ENCODE data around the gene ALPK1. TPM values are rescaled to one million over a fixed set of nuclear protein-coding genes. Genes with fewer than 3 reads are reported as not detected.

Gene ALPK1
- polyA plus RNA-seq, 3 donors: 5.3 to 14.2 (median 8.1) TPM

DNA sequence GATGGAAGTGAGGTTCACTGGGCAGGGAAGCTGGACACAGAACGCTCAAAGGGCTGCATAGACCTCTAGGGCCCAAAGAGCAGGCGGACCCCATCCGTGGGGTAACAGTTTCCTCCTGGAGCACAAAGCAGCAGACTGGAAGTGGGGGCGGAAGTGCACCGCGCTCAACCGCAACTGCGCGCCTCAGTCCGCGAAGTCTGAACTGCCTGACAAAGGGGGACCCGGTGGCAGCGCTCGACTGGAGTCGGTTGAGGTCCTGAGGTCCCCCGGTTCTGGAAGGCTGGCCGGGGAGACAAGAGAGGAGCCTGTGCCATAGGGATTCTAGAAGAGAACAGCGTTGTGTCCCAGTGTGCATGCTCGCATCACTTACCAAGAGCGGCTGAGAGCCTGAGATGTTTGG, 58.5 kb downstream of the ALPK1 start:
- H3K9me3 Mint-ChIP-seq: peaks cover 31 to 61% (median 41%) of the 10 kb centered on the region in 7 donors
- DNase-seq: no peak
- H3K27ac ChIP-seq (ENCODE audit: low read depth in 1 of 2, low read length in 2 of 2): no peak overlapping the region
- intact Hi-C loops (cut with micrococcal nuclease): no loop called here
- H3K79me2 ChIP-seq (ENCODE audit: insufficient read depth, low read length): no peaks in the 10 kb centered on the region
- H3K4me3 ChIP-seq (replicated peaks in 1 of 3; ENCODE audit: low read depth in 2 of 3, low read length in 3 of 3): no peak overlapping the region
- H3K4me3 Mint-ChIP-seq: no peak overlapping the region
- H2AFZ ChIP-seq (ENCODE audit: insufficient read depth, low read depth, low read length, poor library complexity, severe bottlenecking): no peak overlapping the region
- H3K27me3 ChIP-seq (ENCODE audit: control insufficient read depth in 2 of 2, insufficient read depth in 2 of 2, low read length in 2 of 2): no peaks in the 10 kb centered on the region
- no peak overlapping the region for H3K27ac Mint-ChIP-seq
- no peaks in the 10 kb centered on the region for H3K4me1 Mint-ChIP-seq
- H4K20me1 ChIP-seq (ENCODE audit: insufficient read depth, low read length): no peaks in the 10 kb centered on the region
- no peak overlapping the region for H3K9ac ChIP-seq (ENCODE audit: insufficient read depth, low read length, poor library complexity, severe bottlenecking)
- peaks cover 3 to 38% of the 10 kb centered on the region in 2 donors for H3K36me3 ChIP-seq (replicated peaks in 1 of 2; ENCODE audit: control insufficient read depth in 1 of 2, insufficient read depth in 2 of 2, low read length in 2 of 2)
- no peaks in the 10 kb centered on the region for H3K4me1 ChIP-seq (ENCODE audit: control insufficient read depth in 1 of 2, insufficient read depth in 2 of 2, low read length in 2 of 2)
- peaks cover 40 to 48% of the 10 kb centered on the region in 2 donors for H3K9me3 ChIP-seq (replicated peaks in 1 of 2; ENCODE audit: control insufficient read depth in 1 of 2, insufficient read depth in 1 of 2, low read length in 2 of 2)
- 98% methylated on average over 20 of the region's 20 CpGs for WGBS (ENCODE audit: insufficient coverage)
- peaks cover 0 to 2% (median 0%) of the 10 kb centered on the region in 3 donors for H3K27me3 Mint-ChIP-seq (ENCODE audit: low read depth in 3 of 3)
- TF ChIP-seq, protein P1, sequence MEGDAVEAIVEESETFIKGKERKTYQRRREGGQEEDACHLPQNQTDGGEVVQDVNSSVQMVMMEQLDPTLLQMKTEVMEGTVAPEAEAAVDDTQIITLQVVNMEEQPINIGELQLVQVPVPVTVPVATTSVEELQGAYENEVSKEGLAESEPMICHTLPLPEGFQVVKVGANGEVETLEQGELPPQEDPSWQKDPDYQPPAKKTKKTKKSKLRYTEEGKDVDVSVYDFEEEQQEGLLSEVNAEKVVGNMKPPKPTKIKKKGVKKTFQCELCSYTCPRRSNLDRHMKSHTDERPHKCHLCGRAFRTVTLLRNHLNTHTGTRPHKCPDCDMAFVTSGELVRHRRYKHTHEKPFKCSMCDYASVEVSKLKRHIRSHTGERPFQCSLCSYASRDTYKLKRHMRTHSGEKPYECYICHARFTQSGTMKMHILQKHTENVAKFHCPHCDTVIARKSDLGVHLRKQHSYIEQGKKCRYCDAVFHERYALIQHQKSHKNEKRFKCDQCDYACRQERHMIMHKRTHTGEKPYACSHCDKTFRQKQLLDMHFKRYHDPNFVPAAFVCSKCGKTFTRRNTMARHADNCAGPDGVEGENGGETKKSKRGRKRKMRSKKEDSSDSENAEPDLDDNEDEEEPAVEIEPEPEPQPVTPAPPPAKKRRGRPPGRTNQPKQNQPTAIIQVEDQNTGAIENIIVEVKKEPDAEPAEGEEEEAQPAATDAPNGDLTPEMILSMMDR (IDR thresholded peaks at IDR 0.05): no peak
- no peak overlapping the region for H3K4me2 ChIP-seq (replicated peaks; ENCODE audit: extremely low read depth, low read length, poor library complexity, severe bottlenecking)
- H3K36me3 Mint-ChIP-seq: peaks cover 29 to 44% of the 10 kb centered on the region in 2 donors

DNA sequence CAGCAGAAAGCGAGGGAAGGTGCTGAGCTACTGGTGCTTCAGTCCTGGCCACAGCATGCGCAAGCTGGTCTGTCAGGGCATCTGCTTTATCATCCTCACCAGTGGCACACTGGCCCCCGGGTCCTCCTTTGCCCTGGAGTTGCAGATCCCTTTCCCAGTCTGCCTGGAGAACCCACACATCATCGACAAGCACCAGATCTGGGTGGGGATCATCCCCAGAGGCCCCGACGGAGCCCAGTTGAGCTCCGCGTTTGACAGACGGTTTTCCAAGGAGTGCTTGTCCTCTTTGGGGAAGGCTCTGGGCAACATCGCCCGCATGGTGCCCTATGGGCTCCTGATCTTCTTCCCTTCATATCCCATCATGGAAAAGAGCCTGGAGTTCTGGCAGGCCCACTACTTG, 60.3 kb downstream of the ALPK1 start:
- Histone ChIP-seq H2AFZ (ENCODE audit: insufficient read depth, low read depth, low read length, poor library complexity, severe bottlenecking) (no peak overlapping the region), H3K9ac (ENCODE audit: insufficient read depth, low read length, poor library complexity, severe bottlenecking) (no peak overlapping the region), H3K36me3 (replicated peaks in 1 of 2; ENCODE audit: control insufficient read depth in 1 of 2, insufficient read depth in 2 of 2, low read length in 2 of 2) (peaks cover 8 to 47% of the 10 kb centered on the region in 2 donors), H3K79me2 (ENCODE audit: insufficient read depth, low read length) (no peaks in the 10 kb centered on the region), H4K20me1 (ENCODE audit: insufficient read depth, low read length) (no peaks in the 10 kb centered on the region), H3K27ac (ENCODE audit: low read depth in 1 of 2, low read length in 2 of 2) (no peak overlapping the region), H3K9me3 (replicated peaks in 1 of 2; ENCODE audit: control insufficient read depth in 1 of 2, insufficient read depth in 1 of 2, low read length in 2 of 2) (peaks cover 57 to 59% of the 10 kb centered on the region in 2 donors), H3K4me2 (replicated peaks; ENCODE audit: extremely low read depth, low read length, poor library complexity, severe bottlenecking) (no peak overlapping the region), H3K4me3 (replicated peaks in 1 of 3; ENCODE audit: low read depth in 2 of 3, low read length in 3 of 3) (no peak overlapping the region), H3K4me1 (ENCODE audit: control insufficient read depth in 1 of 2, insufficient read depth in 2 of 2, low read length in 2 of 2) (no peaks in the 10 kb centered on the region), H3K27me3 (ENCODE audit: control insufficient read depth in 2 of 2, insufficient read depth in 2 of 2, low read length in 2 of 2) (no peaks in the 10 kb centered on the region)
- Mint-ChIP-seq H3K36me3 (peaks cover 39 to 55% of the 10 kb centered on the region in 2 donors), H3K27me3 (ENCODE audit: low read depth in 3 of 3) (peaks cover 0 to 2% (median 0%) of the 10 kb centered on the region in 3 donors), H3K9me3 (peaks cover 45 to 78% (median 55%) of the 10 kb centered on the region in 7 donors), H3K4me3 (no peak overlapping the region), H3K27ac (no peak overlapping the region), H3K4me1 (no peaks in the 10 kb centered on the region)
- intact Hi-C loops (cut with micrococcal nuclease): no loop called here
- 100% methylated on average over 11 of the region's 11 CpGs for WGBS (ENCODE audit: insufficient coverage)
- TF ChIP-seq, protein P1 (IDR thresholded peaks at IDR 0.05): no peak
- no peak for DNase-seq

Measured in CD14-positive monocyte (primary cell).